OCI-LY7 (cell line): ENCODE results near the gene UBXN2A.

Source experiments
- CTCF ChIP-seq: fragments of 200-600 bp; sonication (generic); conservative IDR thresholded peaks from 2 replicates; pipeline ENCODE4 v1.5.1; 2014; ENCODE audit warnings: mild to moderate bottlenecking, antibody characterized with exemption, low read length, moderate library complexity, mixed read lengths
- EZH2phosphoT487 ChIP-seq: fragments of 200-600 bp; sonication (generic); IDR thresholded peaks from 2 replicates; pipeline ENCODE4 v1.6.1; 2018; ENCODE audit warnings: low read depth, borderline replicate concordance, mild to moderate bottlenecking, mixed run types, antibody characterized with exemption, low read length, moderate library complexity, mixed read lengths

- TF ChIP-seq CTCF (no peak), EZH2phosphoT487 (no peak)
These were observed 13.9 kb upstream of the UBXN2A start for GRCh38 chr2:23926290-23926749.
